SHP77 (cell line): ENCODE results near the gene OPCML.

Source experiments
- DNase-seq, 2 experiments: peaks; one replicate each; lab custom pipeline; 2025; lab: John Stamatoyannopoulos, UW

Gene OPCML

GRCh38 chr11:133503236-133503635 lies 29.1 kb downstream of the OPCML start:
- DNase-seq, result no peak

DNA sequence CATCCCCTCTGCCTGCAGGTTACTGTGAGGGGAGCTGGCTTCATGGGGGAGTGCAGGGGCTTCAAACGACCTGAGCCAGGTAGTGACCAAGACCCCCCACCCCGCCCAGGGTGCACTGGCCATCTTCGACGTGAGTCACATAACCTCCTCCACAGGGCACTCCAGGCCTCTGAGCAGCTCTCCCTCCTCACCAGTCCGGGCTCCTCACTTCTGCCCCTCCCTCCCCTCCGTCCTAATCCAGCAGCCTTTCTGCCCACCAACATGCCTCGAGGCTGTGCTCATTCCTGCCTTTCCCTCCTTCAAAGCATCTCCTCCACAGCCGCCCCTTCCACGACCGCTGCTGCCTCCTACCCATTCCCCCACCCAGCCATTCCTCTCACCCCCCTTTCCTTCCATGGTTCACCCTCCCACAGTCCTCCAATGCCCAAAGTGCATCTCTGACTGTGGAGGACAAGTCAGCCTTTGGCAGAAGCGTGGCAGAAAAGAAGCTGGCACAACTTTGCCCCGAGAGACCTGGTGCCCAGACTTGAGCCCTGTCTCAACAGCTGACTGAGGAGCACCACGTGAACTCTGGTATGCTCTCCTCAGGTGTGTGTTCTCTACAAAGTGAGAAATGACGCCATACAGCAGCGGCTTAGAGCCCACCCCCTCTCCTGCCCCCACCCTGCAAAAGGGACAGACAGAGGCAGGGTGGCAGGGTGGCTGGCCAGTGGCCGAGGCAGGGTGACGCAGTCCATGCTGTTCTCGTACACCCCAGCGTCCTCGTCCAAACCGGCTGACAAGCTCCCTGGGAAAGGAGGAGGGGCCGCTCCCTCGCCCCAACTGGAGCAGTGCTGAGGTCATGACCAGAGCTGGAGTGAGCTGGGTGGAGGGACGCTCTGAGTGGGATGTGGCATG lies 30.4 kb downstream of the OPCML start:
- DNase-seq, result no peak

DNA sequence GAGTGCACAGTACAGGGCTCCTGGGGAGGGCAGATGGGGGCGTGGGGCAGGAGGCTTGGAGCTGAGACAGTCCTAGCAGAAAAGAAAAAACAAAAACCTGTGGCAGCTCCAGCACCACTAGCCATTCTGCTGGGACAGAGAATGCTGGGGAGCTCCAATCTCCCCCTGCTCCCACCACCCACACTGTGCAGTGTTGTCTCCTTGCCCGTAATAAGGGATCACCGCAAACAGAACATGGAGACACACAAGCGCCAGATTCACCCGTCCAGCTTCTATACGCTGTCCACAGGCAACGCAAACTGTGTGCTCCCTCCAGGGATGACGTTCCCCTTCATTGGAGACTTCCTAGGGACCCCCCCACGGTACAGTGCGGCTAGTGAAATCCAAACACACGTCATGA lies 31.4 kb downstream of the OPCML start:
- DNase-seq, result no peak

- DNase-seq, result no peak
Observed at GRCh38 chr11:133500435-133500834, 31.9 kb downstream of the OPCML start.

GRCh38 chr11:133498969-133499368 lies 33.3 kb downstream of the OPCML start:
- DNase-seq, result no peak

GRCh38 chr11:133497477-133498140 lies 34.7 kb downstream of the OPCML start:
- DNase-seq, result no peak

DNA sequence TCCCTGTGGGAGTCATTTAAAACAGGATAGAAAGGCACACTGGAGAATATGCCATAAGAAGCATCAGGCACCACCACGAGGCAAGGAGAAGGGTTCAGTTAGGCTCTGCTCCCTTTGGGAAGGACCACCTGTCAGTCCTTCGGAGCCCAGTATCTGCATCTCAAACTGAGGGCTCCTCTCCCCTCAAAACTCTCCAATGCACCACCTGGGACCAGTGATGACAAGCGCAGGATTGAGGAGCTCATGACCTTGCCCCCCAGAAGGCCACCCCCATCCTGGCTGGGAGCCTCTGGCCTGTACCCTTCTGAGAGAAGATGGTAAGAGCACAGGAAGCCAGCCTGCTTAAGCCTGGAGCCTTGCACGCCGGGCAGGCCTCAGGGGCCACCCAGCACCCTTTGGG lies 39.4 kb downstream of the OPCML start:
- no peak for DNase-seq

GRCh38 chr11:133491680-133492383 lies 40.5 kb downstream of the OPCML start:
- no peak for DNase-seq

DNA sequence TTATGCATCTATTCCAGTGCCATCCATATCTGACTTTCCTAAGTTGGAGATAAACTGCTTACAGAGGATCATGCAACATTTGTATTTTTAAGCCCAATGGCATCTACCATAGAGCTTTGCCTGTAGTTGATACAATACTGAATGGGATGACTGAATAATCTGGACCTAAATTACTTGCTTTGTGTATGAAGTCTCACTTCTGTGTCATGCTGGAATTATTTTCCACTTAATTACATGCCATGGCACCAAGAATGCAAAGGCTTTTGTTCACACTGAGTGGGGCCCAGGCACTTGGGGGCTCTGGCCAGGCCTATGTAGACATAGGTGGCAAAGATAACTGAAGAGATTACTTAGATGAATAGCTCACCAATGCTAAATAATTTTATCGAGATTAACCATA lies 51.6 kb downstream of the OPCML start:
- no peak for DNase-seq

DNA sequence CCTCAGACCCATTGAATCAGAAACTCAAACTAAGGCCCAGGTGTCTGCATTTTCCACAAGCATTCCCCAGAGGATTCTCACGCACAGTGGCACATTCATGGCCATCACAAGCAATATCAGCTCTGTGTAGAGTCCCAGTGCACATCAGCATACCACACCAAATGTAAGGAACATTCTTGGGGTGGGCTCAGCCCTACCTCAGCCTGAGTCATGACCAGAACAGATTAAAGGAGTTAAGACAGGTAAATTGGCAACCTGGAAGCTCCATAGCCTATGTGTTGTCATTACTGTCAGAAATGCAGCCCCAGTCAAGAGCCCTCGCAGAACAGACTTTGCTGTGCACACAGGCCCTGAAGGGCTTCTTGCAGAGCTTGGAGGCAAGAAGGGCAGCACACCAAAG lies 53.1 kb downstream of the OPCML start:
- DNase-seq, result no peak

DNA sequence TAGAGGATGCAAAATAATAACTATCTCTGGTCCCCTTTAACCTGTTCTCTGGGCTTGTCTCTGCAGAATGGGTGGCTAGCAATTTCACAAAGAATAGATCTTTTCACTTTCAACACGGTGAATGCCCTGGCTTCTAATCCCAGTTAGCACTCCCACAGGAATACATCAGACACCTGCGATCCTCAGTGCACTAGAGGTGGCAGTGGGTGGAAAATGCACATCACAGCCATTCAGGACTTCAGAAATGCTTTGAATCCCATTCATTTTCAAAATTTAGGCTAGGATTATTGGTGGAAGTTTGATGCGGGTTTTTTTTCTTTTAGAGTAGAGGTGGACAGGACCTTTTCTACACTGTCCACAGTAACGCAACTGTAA lies 55.1 kb downstream of the OPCML start:
- no peak for DNase-seq

DNA sequence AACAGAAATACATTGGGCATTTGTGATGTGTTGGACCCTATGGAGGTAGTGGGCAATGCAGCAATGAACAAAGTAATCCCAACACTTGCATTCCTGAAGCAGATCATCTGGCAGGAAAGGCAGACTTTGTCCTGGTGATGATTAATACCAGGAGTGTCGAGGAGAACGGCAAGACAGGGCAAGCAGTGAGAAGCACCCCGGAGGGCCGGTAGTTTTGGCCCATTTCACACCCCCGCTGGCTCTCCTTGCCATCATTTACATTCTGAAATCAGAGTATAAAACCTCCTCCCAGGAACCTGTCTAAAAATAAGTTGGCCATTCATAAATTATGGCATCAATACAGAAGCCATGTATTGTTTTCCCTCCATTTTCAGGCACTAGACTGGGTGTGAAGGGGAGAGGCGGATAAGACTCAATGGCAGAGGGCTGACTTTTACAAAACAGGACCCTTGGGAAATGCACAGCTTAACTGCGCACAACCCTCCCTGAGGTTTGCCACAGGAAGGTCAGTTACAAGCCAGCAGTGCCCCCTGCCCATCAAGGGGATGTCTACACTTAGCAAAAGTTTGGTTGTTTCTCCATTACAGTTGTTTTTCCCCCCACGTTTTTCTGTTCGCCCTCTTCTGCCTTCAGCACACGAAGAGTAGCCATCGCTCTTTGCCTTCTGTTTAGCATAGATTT lies 55.6 kb downstream of the OPCML start:
- DNase-seq, result no peak

- DNase-seq, result no peak
Observed at GRCh38 chr11:133474461-133474860, 57.8 kb downstream of the OPCML start.

- DNase-seq, result no peak
Observed at GRCh38 chr11:133467686-133468085, 64.6 kb downstream of the OPCML start.

GRCh38 chr11:133443206-133443747 lies 89.0 kb downstream of the OPCML start:
- DNase-seq, result no peak

DNA sequence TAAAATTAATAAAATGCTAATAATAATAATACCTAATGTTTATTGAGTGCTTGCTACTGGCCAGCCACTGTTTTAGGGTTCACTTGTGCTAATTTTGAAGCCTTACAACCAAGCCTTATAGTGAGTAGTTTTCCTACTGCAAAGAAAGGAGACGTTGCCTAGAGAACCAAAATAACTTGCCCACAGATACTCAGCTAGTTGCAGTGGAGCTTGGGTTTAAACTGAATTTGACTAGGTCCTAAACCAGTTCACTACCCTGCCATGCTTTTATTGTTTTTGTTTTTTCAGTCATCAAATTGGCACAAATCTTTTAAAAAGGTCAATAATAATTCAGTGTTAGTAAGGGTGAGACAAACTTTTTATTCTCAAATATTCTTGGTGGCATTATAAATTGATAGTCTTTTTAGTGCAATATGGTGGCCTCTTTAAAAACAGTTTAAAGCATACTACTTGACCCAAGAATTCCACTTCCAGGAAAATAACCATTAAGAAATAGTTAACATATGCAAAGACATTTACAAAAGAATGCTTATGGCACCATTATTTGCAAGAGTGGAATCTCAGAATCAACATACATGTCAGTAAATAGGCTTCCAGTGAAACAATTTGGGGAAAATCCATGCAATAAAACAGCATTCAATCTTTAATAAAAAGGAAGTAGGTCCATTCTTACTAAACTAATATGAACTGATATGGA lies 90.2 kb downstream of the OPCML start:
- no peak for DNase-seq

- DNase-seq, result no peak
Observed at GRCh38 chr11:133425992-133426391, 106.3 kb downstream of the OPCML start.

DNA sequence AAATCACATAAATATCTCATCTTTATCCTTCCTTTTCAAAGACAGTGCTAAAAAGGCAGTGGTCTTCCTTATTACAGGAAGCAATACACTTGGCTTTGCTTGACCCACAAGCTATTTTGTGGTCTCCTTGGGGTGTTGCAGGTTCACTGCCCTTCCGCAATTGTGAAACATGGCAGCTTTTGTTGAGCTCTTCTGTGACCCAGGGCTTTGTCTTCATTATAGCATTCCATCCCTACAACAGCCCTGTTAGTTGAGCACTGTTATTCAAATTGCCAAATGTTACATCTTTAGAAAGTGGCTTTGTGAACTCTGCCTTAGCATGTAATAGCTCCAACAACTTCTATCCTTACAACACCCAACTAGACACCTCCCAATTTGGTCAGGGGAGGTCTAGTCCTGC lies 107.1 kb downstream of the OPCML start:
- DNase-seq, result no peak

DNA sequence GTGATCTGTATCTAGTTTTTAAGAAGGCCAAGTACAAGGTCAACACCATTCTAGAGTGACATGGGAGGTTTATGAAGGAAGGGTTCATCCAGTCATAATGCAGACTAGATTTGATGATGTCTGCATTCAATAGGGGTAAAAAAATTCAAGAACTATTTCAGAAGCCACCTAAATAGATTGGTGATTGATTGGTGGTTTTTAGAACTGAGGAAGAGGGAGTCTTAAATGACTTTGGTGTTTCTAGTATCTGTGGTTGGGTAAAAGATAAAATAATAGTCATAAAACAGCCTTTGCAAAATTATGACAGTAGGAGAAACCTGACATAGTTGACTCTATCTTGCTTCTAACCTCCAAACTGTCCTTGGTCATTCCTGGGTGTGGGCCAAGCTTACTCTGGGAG lies 114.1 kb downstream of the OPCML start:
- no peak for DNase-seq

GRCh38 chr11:133414506-133414905 lies 117.8 kb downstream of the OPCML start:
- DNase-seq, result no peak

GRCh38 chr11:133413703-133414102 lies 118.6 kb downstream of the OPCML start:
- DNase-seq, result no peak
